Skeletal muscle tissue (tissue), 4 donors: Measurements from ENCODE around the gene LEF1. TPM values are rescaled to one million over a fixed set of nuclear protein-coding genes. Genes with fewer than 3 reads are reported as not detected.

Experiments
- H3K27ac ChIP-seq: one replicate; pipeline ENCODE4 v1.7.0; 2013; ENCODE audit warnings: mild to moderate bottlenecking, low read depth, low read length, inconsistent platforms
- H3K27me3 ChIP-seq, 3 donors: one replicate each; pipeline ENCODE4 v1.7.0; 2013; ENCODE audit warnings: low read length in 3 of 3; ENCODE audit not compliant: control insufficient read depth in 3 of 3, insufficient read depth in 3 of 3
- H3K36me3 ChIP-seq, 3 donors: one replicate each; pipeline ENCODE4 v1.7.0; 2013; ENCODE audit warnings: low read length in 3 of 3; ENCODE audit not compliant: control insufficient read depth in 3 of 3, insufficient read depth in 3 of 3
- H3K4me1 ChIP-seq, 3 donors: one replicate each; pipeline ENCODE4 v1.7.0; 2013; ENCODE audit warnings: low read length in 3 of 3, mild to moderate bottlenecking in 3 of 3; ENCODE audit not compliant: control insufficient read depth in 3 of 3, insufficient read depth in 3 of 3
- H3K4me3 ChIP-seq, 3 donors: one replicate each; pipeline ENCODE4 v1.7.0; 2013; ENCODE audit warnings: low read length in 3 of 3
- H3K9ac ChIP-seq, 3 donors: one replicate each; pipeline ENCODE4 v1.7.0; 2013; ENCODE audit warnings: low read length in 3 of 3, mild to moderate bottlenecking in 3 of 3, moderate library complexity in 2 of 3, low read depth in 1 of 3
- H3K9me3 ChIP-seq, 3 donors: one replicate each; pipeline ENCODE4 v1.7.0; 2013; ENCODE audit warnings: low read length in 3 of 3; ENCODE audit not compliant: control insufficient read depth in 3 of 3
- total RNA-seq: library from RNA; depleted of rRNA; stranded (reverse); fragments of >200 nt; gene quantifications from one replicate; pipeline ENCODE4 v1.2.3, GENCODE V29; 2014
- donor health status: Osteomylitis.

The LEF1 gene
- total RNA-seq, 1 donor from 2014 or later = 4.7 TPM

- Histone ChIP-seq H3K27me3 (peaks cover 3 to 6% (median 5%) of the 10 kb centered on the region in 3 donors), H3K9ac (no peak overlapping the region), H3K9me3 (no peaks in the 10 kb centered on the region), H3K27ac (no peak overlapping the region), H3K4me1 (peaks cover 0 to 3% (median 0%) of the 10 kb centered on the region in 3 donors), H3K36me3 (no peaks in the 10 kb centered on the region), H3K4me3 (no peak overlapping the region)
These were observed 15.8 kb downstream of the LEF1 start for GRCh38 chr4:108152980-108153379.

DNA sequence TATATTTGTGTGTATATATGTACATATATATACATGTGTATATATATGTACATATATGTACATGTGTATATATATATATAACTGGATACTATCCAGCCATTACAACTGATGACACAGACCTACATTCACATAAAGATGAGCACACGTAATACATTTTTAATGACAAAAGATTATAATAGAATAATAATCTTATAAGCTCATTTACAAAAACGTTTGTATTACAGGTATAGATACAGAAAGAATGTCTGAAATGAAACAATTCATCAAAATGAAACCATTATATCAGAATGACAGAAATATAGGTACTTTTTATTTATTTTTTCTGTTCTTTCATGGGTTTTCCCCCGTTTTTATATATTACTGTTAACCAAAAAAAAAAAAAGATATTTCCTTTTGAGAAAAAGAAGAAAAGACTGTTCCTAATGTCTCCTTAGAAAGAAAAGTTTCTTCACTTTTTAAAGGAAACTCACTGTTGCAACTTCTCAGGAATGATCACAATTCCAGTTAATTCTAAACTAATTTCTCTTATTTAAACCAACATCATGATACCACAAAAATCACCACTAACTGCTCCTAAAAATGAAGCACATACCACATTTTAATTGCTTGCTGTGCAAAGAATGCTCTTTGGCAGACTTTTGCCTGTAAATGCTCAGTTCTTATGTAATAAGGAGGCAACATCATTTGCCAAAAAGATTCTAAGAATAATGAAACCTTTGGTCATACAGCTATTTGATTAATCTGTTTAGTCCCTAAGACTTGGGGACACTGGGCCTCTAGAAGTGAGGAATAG is 18.9 kb downstream of the LEF1 start:
- peaks cover 0 to 3% (median 2%) of the 10 kb centered on the region in 3 donors for H3K4me1 ChIP-seq
- no peak overlapping the region for H3K9ac ChIP-seq
- H3K4me3 ChIP-seq = no peak overlapping the region
- no peak overlapping the region for H3K27ac ChIP-seq
- H3K27me3 ChIP-seq = peaks cover 0 to 3% (median 0%) of the 10 kb centered on the region in 3 donors
- no peaks in the 10 kb centered on the region for H3K36me3 ChIP-seq
- no peaks in the 10 kb centered on the region for H3K9me3 ChIP-seq

DNA sequence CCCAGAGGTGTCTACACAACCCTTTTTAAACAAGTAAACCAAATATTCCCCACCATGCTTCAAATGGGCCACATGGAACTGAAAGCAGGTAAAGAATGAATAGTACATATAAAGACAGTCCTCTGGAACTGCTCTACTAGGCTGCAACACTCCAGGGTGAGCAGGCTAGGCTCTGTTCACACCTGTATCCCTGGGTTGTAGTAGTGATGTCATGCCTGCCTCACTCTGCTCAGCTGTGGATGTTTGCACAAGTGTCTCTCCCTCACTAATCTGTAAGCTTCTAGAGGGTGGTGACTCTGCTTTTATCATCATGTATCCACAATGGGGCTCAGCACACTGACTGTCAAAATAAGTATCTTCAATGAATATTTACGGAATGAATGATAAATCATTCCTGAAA is 20.4 kb downstream of the LEF1 start:
- H3K4me3 ChIP-seq = no peak overlapping the region
- no peaks in the 10 kb centered on the region for H3K9me3 ChIP-seq
- no peak overlapping the region for H3K27ac ChIP-seq
- H3K27me3 ChIP-seq = peaks cover 0 to 3% (median 0%) of the 10 kb centered on the region in 3 donors
- peaks cover 0 to 3% (median 2%) of the 10 kb centered on the region in 3 donors for H3K4me1 ChIP-seq
- H3K9ac ChIP-seq = no peak overlapping the region
- H3K36me3 ChIP-seq = no peaks in the 10 kb centered on the region

DNA sequence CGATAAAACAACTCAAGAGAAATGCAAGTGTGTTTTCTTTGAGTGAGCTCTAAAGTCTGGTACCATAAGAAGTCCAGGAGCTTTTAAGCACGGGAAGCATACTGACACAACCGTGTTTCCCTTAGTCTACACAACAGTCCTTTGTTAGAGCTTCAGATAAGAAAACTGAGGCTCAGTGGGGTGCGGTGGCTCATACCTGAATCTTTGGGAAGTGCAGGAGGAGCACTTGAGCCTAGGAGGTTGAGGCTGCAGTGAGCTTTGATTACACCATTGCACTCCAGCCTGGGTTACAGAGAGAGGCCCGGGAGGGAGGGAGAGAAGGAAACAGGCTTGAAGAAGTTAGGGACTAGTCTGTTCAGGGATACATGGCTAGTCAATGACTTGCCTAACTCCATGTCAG is 21.9 kb downstream of the LEF1 start:
- Histone ChIP-seq H3K36me3 (no peaks in the 10 kb centered on the region), H3K27ac (no peak overlapping the region), H3K4me1 (peaks cover 0 to 3% (median 2%) of the 10 kb centered on the region in 3 donors), H3K9me3 (no peaks in the 10 kb centered on the region), H3K9ac (no peak overlapping the region), H3K4me3 (no peak overlapping the region), H3K27me3 (no peaks in the 10 kb centered on the region)

GRCh38 chr4:108146336-108146735 is 22.4 kb downstream of the LEF1 start:
- no peak overlapping the region for H3K27ac ChIP-seq
- H3K9me3 ChIP-seq = no peaks in the 10 kb centered on the region
- no peak overlapping the region for H3K4me3 ChIP-seq
- H3K9ac ChIP-seq = no peak overlapping the region
- no peaks in the 10 kb centered on the region for H3K27me3 ChIP-seq
- H3K36me3 ChIP-seq = no peaks in the 10 kb centered on the region
- H3K4me1 ChIP-seq = peaks cover 0 to 3% (median 2%) of the 10 kb centered on the region in 3 donors

DNA sequence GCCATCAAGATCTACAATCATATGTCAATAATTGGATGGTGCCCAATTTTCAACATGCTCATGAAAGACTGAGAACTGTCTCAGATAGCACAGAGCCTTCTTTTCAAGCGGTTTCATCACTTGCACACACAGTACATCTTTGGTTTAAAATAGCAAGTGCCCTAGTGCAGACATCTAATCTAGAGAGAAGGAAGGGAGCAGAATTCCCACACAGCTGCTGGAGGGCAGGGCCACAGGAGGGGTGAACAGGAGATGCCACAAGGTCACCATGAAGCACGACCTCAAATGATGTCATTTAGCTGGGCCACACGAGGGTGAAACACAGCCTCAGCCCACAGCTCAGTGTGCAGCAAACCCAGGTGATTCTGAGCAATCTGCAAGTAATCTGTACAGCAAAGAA is 24.3 kb downstream of the LEF1 start:
- H3K4me3 ChIP-seq = no peak overlapping the region
- H3K36me3 ChIP-seq = no peaks in the 10 kb centered on the region
- no peak overlapping the region for H3K9ac ChIP-seq
- H3K27me3 ChIP-seq = no peaks in the 10 kb centered on the region
- no peak overlapping the region for H3K27ac ChIP-seq
- H3K4me1 ChIP-seq = peaks cover 0 to 3% (median 2%) of the 10 kb centered on the region in 3 donors
- no peaks in the 10 kb centered on the region for H3K9me3 ChIP-seq

DNA sequence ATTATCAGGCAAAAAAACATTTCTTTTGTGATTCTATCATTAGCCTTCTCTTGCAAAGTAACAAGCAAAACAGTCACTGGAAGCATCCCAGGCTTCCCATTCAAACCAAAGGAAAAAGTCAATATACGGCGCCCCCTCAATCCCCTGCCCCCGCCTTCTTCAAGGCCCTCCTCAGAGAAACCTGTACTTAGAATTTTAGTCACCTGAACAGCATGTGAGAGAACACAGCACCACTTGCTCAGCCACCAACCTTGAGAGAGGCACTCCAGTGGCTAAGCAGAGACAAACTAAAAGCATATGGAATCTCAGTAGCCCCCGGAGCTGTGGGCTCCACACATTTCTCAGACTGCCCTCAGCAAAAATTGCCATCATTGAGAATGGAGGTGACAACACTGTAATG is 25.2 kb downstream of the LEF1 start:
- no peaks in the 10 kb centered on the region for H3K9me3 ChIP-seq
- H3K36me3 ChIP-seq = no peaks in the 10 kb centered on the region

GRCh38 chr4:108142870-108143269 is 25.9 kb downstream of the LEF1 start:
- Histone ChIP-seq H3K9ac (no peak overlapping the region), H3K36me3 (no peaks in the 10 kb centered on the region), H3K4me1 (peaks cover 0 to under 1% (median 0%) of the 10 kb centered on the region in 3 donors), H3K27me3 (no peaks in the 10 kb centered on the region), H3K4me3 (no peak overlapping the region), H3K27ac (no peak overlapping the region), H3K9me3 (no peaks in the 10 kb centered on the region)

More for the DNA sequence above, 25.2 kb downstream of the LEF1 start:
- H3K27me3 ChIP-seq = no peaks in the 10 kb centered on the region
- no peak overlapping the region for H3K4me3 ChIP-seq
- H3K9ac ChIP-seq = no peak overlapping the region
- H3K4me1 ChIP-seq = peaks cover 0 to 3% (median 2%) of the 10 kb centered on the region in 3 donors
- H3K27ac ChIP-seq = no peak overlapping the region

GRCh38 chr4:108141213-108141950 is 27.4 kb downstream of the LEF1 start:
- Histone ChIP-seq H3K9me3 (no peaks in the 10 kb centered on the region), H3K36me3 (no peaks in the 10 kb centered on the region), H3K27me3 (no peaks in the 10 kb centered on the region), H3K9ac (no peak overlapping the region), H3K4me3 (no peak overlapping the region), H3K4me1 (no peaks in the 10 kb centered on the region), H3K27ac (no peak overlapping the region)

- Histone ChIP-seq H3K36me3 (no peaks in the 10 kb centered on the region), H3K27me3 (no peaks in the 10 kb centered on the region), H3K9me3 (no peaks in the 10 kb centered on the region)
These were observed 28.4 kb downstream of the LEF1 start for GRCh38 chr4:108140328-108140727.

More at GRCh38 chr4:108140328-108140727, 28.4 kb downstream of the LEF1 start:
- Histone ChIP-seq H3K27ac (no peak overlapping the region), H3K4me1 (no peaks in the 10 kb centered on the region), H3K4me3 (no peak overlapping the region), H3K9ac (no peak overlapping the region)
